Tibial artery (tissue), 4 donors: ENCODE results near the gene LARP6.

Source experiments
- DNase-seq, 2 donors: peaks; one replicate each; pipeline ENCODE4 v3.0.0-alpha.2; 2019
- H3K27ac ChIP-seq, 2 donors: fragments of 200-600 bp; sonication (generic) in 1 of 2; 1 replicate in 1 of 2; 2 replicates in 1 of 2; pipeline ENCODE4 v1.5.1; 2018 to 2019; ENCODE audit warnings: mild to moderate bottlenecking in 1 of 2
- H3K27me3 ChIP-seq, 2 donors: fragments of 200-600 bp; sonication (generic) in 1 of 2; one replicate each; pipeline versions ENCODE4 v1.5.1 to v1.6.0; 2016 to 2019
- H3K36me3 ChIP-seq, 3 donors: fragments of 200-600 bp; sonication (generic) in 2 of 3; one replicate each; pipeline ENCODE4 v1.5.1; 2016 to 2019; ENCODE audit warnings: mild to moderate bottlenecking in 2 of 3
- H3K4me1 ChIP-seq, 4 donors: fragments of 200-600 bp; sonication (generic) in 2 of 4; 1 replicate in 3 of 4; 2 replicates in 1 of 4; pipeline ENCODE4 v1.5.1; 2016 to 2019
- H3K4me3 ChIP-seq, 2 donors: fragments of 200-600 bp; sonication (generic) in 1 of 2; 1 replicate in 1 of 2; 2 replicates in 1 of 2; pipeline ENCODE4 v1.5.1; 2018 to 2019; ENCODE audit warnings: mild to moderate bottlenecking in 2 of 2
- H3K9me3 ChIP-seq, 3 donors: fragments of 200-600 bp; sonication (generic) in 1 of 3; one replicate each; pipeline ENCODE4 v1.5.1; 2016 to 2019
- intact Hi-C: fragments of 100-400 bp; cut with DNase I; formaldehyde crosslinking; loops from one replicate; pipeline ENCODE4 v1.15.0; 2023; ENCODE audit warnings: low total_unique reads
- TF ChIP-seq, protein P1 (sequence below), 2 experiments: fragments of 200-600 bp in 1 of 2; fragments of 450-650 bp in 1 of 2; IDR thresholded peaks; one replicate each; pipeline ENCODE4 v1.5.1; 2017 to 2019; ENCODE audit warnings: antibody characterized with exemption in 2 of 2, mild to moderate bottlenecking in 1 of 2, moderate library complexity in 1 of 2

LARP6 gene

GRCh38 chr15:70795311-70795665 is 58.7 kb downstream of the LARP6 start:
- intact Hi-C loops = no loop called here
- no peak overlapping the region for H3K4me3 ChIP-seq
- TF ChIP-seq, protein P1, sequence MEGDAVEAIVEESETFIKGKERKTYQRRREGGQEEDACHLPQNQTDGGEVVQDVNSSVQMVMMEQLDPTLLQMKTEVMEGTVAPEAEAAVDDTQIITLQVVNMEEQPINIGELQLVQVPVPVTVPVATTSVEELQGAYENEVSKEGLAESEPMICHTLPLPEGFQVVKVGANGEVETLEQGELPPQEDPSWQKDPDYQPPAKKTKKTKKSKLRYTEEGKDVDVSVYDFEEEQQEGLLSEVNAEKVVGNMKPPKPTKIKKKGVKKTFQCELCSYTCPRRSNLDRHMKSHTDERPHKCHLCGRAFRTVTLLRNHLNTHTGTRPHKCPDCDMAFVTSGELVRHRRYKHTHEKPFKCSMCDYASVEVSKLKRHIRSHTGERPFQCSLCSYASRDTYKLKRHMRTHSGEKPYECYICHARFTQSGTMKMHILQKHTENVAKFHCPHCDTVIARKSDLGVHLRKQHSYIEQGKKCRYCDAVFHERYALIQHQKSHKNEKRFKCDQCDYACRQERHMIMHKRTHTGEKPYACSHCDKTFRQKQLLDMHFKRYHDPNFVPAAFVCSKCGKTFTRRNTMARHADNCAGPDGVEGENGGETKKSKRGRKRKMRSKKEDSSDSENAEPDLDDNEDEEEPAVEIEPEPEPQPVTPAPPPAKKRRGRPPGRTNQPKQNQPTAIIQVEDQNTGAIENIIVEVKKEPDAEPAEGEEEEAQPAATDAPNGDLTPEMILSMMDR (IDR thresholded peaks at IDR 0.05) = no peak

GRCh38 chr15:70794596-70795310 is 59.2 kb downstream of the LARP6 start:
- H3K4me3 ChIP-seq = no peak overlapping the region
- H3K4me1 ChIP-seq = peaks cover 0 to 54% (median 42%) of the 10 kb centered on the region in 4 donors
- intact Hi-C loops = no loop called here
- H3K27ac ChIP-seq = peak overlapping the region; percentile 71 to 77
- TF ChIP-seq, protein P1 (IDR thresholded peaks at IDR 0.05) = no peak
- no peaks in the 10 kb centered on the region for H3K27me3 ChIP-seq
- no peak for DNase-seq
- no peaks in the 10 kb centered on the region for H3K9me3 ChIP-seq
- H3K36me3 ChIP-seq = no peaks in the 10 kb centered on the region

More at GRCh38 chr15:70795311-70795665, 58.7 kb downstream of the LARP6 start:
- Histone ChIP-seq H3K9me3 (no peaks in the 10 kb centered on the region), H3K27ac (peak overlapping the region; percentile 71 to 77), H3K4me1 (peaks cover 0 to 59% (median 44%) of the 10 kb centered on the region in 4 donors), H3K36me3 (no peaks in the 10 kb centered on the region), H3K27me3 (no peaks in the 10 kb centered on the region)
- no peak for DNase-seq

DNA sequence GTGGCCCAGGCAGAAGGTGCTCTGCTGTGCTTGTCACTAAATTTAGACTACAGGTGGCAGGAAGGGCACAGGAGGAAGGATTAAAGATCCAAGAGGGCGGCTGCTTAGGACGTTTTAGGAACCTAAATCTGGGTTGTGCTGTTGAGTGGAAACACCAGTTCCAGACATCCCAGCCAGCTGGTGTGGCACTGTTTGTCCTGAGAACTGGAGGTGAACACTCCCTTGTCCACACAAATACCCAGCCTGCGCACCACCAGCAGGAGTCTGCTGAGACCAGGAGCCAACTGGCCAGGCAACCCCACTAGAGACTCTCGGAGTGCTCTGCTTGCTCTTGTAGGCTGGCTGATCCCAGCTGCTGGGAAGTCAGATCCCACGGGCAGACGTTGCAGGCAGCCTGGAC is 60.3 kb downstream of the LARP6 start:
- Histone ChIP-seq H3K27ac (peak overlapping the region; percentile 71 to 77), H3K9me3 (no peaks in the 10 kb centered on the region), H3K4me1 (peaks cover 0 to 43% (median 32%) of the 10 kb centered on the region in 4 donors), H3K4me3 (no peak overlapping the region), H3K36me3 (no peaks in the 10 kb centered on the region), H3K27me3 (no peaks in the 10 kb centered on the region)
- intact Hi-C loops = no loop called here
- no peak for DNase-seq
- TF ChIP-seq, protein P1 (IDR thresholded peaks at IDR 0.05) = no peak

GRCh38 chr15:70792171-70792573 is 61.8 kb downstream of the LARP6 start:
- H3K4me3 ChIP-seq = no peak overlapping the region
- H3K27ac ChIP-seq = no peak overlapping the region
- no peaks in the 10 kb centered on the region for H3K36me3 ChIP-seq
- peaks cover 0 to 28% (median 25%) of the 10 kb centered on the region in 4 donors for H3K4me1 ChIP-seq
- TF ChIP-seq, protein P1 (IDR thresholded peaks at IDR 0.05) = no peak
- no peaks in the 10 kb centered on the region for H3K9me3 ChIP-seq
- no peaks in the 10 kb centered on the region for H3K27me3 ChIP-seq
- no peak for DNase-seq
- intact Hi-C loops = no loop called here

DNA sequence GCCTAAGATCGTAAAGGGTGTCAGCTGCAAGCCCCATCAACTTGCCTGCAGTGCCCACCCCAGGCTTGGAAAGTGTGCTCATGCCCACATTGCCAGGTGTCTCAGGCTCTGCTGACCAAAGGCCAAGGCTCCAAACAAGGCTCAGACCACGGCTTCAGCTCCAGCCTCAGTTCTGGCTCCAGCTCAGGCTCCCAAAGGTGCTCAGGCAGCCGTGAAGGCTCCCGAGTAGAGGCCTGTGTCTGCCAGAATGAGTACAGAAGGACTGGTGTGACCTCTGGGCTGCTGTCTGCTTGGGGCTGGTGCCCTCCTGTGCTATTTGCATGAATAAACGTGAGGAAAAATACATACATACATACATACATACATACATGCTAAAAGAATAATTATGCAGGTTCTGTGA is 62.7 kb downstream of the LARP6 start:
- H3K4me1 ChIP-seq = peaks cover 0 to 20% (median 18%) of the 10 kb centered on the region in 4 donors
- H3K36me3 ChIP-seq = no peaks in the 10 kb centered on the region
- H3K9me3 ChIP-seq = no peaks in the 10 kb centered on the region
- no peaks in the 10 kb centered on the region for H3K27me3 ChIP-seq
- TF ChIP-seq, protein P1 (IDR thresholded peaks at IDR 0.05) = no peak
- H3K4me3 ChIP-seq = no peak overlapping the region
- intact Hi-C loops = no loop called here
- DNase-seq = no peak
- no peak overlapping the region for H3K27ac ChIP-seq
